Pancreas (tissue), 10 donors: ENCODE data around the gene PNPLA3. TPM values are rescaled to one million over a fixed set of nuclear protein-coding genes. Genes with fewer than 3 reads are reported as not detected.

Experiments
- ATAC-seq, 4 donors: fragments of 200-7000 bp; cut with Tn5 transposase; one replicate each; pipeline versions ENCODE4 v1.8.0 to v1.9.1; 2020; ENCODE audit warnings: mild to moderate bottlenecking in 4 of 4, moderate library complexity in 4 of 4
- DNase-seq, 6 donors: peaks; one replicate each; pipeline ENCODE4 v3.0.0-alpha.2; 2020
- FAIRE-seq: peaks from 2 replicates; lab custom pipeline; 2012; peaks lifted over from hg19 to GRCh38; lab: Jason Lieb, UNC
- H3K27ac ChIP-seq, 4 donors: fragments of 200-600 bp; sonication (generic); 1 replicate in 3 of 4; 2 replicates in 1 of 4; pipeline versions ENCODE4 v1.5.0 to v1.8.0; 2020
- H3K27me3 ChIP-seq, 4 donors: fragments of 200-600 bp; one replicate each; pipeline ENCODE4 v1.8.0; 2021
- H3K36me3 ChIP-seq, 3 donors: fragments of 200-600 bp; sonication (generic) in 1 of 3; one replicate each; pipeline versions ENCODE4 v1.5.0 to v1.8.0; 2020 to 2021
- H3K4me1 ChIP-seq, 3 donors: fragments of 200-600 bp; one replicate each; pipeline ENCODE4 v1.8.0; 2021
- H3K4me3 ChIP-seq, 4 donors: fragments of 200-600 bp; sonication (generic) in 2 of 4; one replicate each; pipeline versions ENCODE4 v1.5.0 to v1.8.0; 2020 to 2021
- H3K9me3 ChIP-seq, 4 donors: fragments of 200-600 bp; one replicate each; pipeline ENCODE4 v1.8.0; 2021
- WGBS, 2 donors: extraction: QIAGEN DNeasy Blood & Tissue Kit; methylation state at CpG; one replicate each; pipeline ENCODE4 v1.1.7; 2013; 5-methylcytosine and 5-hydroxymethylcytosine counted together
- intact Hi-C, 3 donors: fragments of 100-400 bp; cut with DNase I; formaldehyde crosslinking; loops; one replicate each; pipeline versions ENCODE4 v1.11.1 to v1.14.2; 2022
- polyA plus RNA-seq, 2 donors: library from polyadenylated mRNA; stranded (reverse); fragments of 200-250 nt; gene quantifications; one replicate each; pipeline ENCODE4 v1.2.3, GENCODE V29; 2013
- total RNA-seq, 6 donors: library from RNA; stranded (reverse); fragmentation: NEBNext Ultra II Directional in 4 of 6; extraction: Animal tissue kit (Norgen Biotek cat#: 25700) in 4 of 6; gene quantifications; one replicate each; pipeline versions ENCODE4 v1.2.1 to v1.2.4, GENCODE V29; 2021 to 2023
- TF ChIP-seq, protein P1 (sequence below), 4 donors: fragments of 200-600 bp; sonication (generic) in 3 of 4; IDR thresholded peaks; one replicate each; pipeline versions ENCODE4 v1.5.0 to v1.8.0; 2021; ENCODE audit warnings: antibody characterized with exemption in 4 of 4
- donor health status: healthy with polysubstance abuse.
- donor health status: DM: no; HTN: no; CAD: no; lungs with moderate emphysema.
- donor health status: DM: no; HTN: no; CAD: no.
- donor health status: control.
- donor health status: control.
- donor health status: Bipolar disorder and iron deficiency.
- donor health status: DM: yes; HTN: yes; CAD: no.
- donor health status: DM: no; HTN: no; CAD: no.
- donor health status: DM: no; HTN: no; CAD: no.
- donor health status: DM: yes; HTN: yes; CAD: no.

Gene PNPLA3
- total and polyA plus RNA-seq, 8 donors = 0.07 to 0.70 (median 0.18) TPM; not detected in 2

DNA sequence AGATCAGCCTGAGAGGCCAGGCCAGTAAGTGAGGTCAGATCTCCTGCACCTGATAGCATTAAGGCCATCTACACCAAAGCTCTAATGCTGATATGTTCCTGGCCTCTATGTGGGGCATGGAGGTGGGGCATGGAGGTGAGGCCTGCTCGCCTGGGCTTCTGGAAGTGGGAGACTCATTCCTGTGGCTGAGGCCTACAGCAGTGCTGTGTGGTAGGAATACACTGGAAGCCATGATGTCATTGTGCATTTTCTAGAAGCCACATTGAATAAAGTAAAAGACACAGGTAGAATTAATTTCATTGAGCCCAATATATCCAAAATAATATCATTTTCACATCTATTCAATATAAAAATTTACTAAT is 2.7 kb downstream of the PNPLA3 start:
- no peaks in the 10 kb centered on the region for H3K4me1 ChIP-seq
- H3K9me3 ChIP-seq = no peaks in the 10 kb centered on the region
- WGBS, 2 donors = 76 to 88% methylated on average over 1 of the region's 1 CpG
- TF ChIP-seq, protein P1, sequence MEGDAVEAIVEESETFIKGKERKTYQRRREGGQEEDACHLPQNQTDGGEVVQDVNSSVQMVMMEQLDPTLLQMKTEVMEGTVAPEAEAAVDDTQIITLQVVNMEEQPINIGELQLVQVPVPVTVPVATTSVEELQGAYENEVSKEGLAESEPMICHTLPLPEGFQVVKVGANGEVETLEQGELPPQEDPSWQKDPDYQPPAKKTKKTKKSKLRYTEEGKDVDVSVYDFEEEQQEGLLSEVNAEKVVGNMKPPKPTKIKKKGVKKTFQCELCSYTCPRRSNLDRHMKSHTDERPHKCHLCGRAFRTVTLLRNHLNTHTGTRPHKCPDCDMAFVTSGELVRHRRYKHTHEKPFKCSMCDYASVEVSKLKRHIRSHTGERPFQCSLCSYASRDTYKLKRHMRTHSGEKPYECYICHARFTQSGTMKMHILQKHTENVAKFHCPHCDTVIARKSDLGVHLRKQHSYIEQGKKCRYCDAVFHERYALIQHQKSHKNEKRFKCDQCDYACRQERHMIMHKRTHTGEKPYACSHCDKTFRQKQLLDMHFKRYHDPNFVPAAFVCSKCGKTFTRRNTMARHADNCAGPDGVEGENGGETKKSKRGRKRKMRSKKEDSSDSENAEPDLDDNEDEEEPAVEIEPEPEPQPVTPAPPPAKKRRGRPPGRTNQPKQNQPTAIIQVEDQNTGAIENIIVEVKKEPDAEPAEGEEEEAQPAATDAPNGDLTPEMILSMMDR (IDR thresholded peaks at IDR 0.05) = no peak
- no peak for DNase-seq
- no peaks in the 10 kb centered on the region for H3K36me3 ChIP-seq
- intact Hi-C loops = no loop called here
- no peak overlapping the region for H3K27ac ChIP-seq
- no peak overlapping the region for H3K4me3 ChIP-seq
- ATAC-seq = no peak
- H3K27me3 ChIP-seq = no peaks in the 10 kb centered on the region
- FAIRE-seq = no peak

DNA sequence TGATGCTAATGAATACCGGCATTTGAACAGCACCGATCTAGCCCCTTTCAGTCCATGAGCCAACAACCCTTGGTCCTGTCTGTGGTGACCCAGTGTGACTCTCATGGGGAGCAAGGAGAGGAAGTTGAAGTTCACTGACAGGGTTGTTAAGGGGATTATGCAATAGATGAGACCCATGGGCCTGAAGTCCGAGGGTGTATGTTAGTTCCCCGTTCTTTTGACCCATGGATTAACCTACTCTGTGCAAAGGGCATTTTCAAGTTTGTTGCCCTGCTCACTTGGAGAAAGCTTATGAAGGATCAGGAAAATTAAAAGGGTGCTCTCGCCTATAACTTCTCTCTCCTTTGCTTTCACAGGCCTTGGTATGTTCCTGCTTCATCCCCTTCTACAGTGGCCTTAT is 4.9 kb downstream of the PNPLA3 start:
- ATAC-seq (peak in 1 of 4 donors; percentile 12), FAIRE-seq (no peak), DNase-seq (no peak)
- WGBS, 2 donors = 57 to 78% methylated on average over 5 of the region's 5 CpGs
- intact Hi-C loops = no loop called here
- Histone ChIP-seq H3K27ac (no peak overlapping the region), H3K4me1 (no peaks in the 10 kb centered on the region), H3K36me3 (no peaks in the 10 kb centered on the region), H3K4me3 (no peak overlapping the region), H3K9me3 (no peaks in the 10 kb centered on the region), H3K27me3 (no peaks in the 10 kb centered on the region)
- TF ChIP-seq, protein P1 (IDR thresholded peaks at IDR 0.05) = no peak

DNA sequence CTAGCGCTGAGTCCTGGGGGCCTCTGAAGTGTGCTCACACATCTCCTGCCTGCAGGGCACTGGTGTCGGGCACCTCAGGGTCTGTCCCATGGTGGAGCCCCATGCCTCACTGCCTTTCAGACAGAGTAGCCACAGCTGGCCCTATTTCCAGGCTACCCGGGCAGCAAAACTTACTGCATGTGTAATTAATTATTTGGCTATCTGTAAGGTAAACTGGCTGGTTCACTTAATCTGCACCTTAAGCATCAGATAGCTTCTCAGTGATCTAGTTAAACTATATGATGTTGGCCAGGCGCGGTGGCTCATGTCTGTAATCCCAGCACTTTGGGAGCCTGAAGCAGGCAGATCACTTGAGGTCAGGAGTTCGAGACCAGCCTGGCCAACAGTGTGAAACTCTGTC is 5.3 kb downstream of the PNPLA3 start:
- no peak for DNase-seq
- intact Hi-C loops = no loop called here
- Histone ChIP-seq H3K4me3 (no peak overlapping the region), H3K36me3 (no peaks in the 10 kb centered on the region), H3K27me3 (no peaks in the 10 kb centered on the region), H3K9me3 (no peaks in the 10 kb centered on the region), H3K27ac (no peak overlapping the region), H3K4me1 (no peaks in the 10 kb centered on the region)
- no peak for ATAC-seq
- TF ChIP-seq, protein P1 (IDR thresholded peaks at IDR 0.05) = no peak
- FAIRE-seq = no peak
- 66 to 83% methylated on average over 6 of the region's 6 CpGs for WGBS, 2 donors

DNA sequence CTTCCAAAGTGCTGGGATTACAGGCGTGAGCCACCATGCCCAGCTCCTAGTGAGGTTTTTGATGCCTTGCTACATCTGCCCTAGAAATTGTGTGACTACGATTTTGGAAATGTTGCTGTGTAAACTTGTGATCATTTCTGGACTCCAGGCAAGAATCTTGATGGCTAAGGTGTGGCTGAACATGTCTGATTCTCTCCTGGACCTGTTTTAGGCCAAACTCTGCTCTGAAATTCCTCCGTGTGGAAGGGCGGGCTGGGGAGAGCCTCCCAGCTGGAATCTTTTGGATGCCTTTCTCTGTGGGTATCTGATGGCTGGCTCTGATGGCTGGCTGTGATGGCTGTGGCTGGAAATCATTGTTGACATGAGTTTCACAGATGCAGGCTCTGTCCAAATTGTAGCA is 8.2 kb downstream of the PNPLA3 start:
- DNase-seq (no peak), ATAC-seq (no peak), FAIRE-seq (no peak)
- Histone ChIP-seq H3K36me3 (no peaks in the 10 kb centered on the region), H3K4me3 (no peak overlapping the region), H3K27ac (no peak overlapping the region), H3K9me3 (no peaks in the 10 kb centered on the region), H3K27me3 (no peaks in the 10 kb centered on the region), H3K4me1 (no peaks in the 10 kb centered on the region)
- 59 to 68% methylated on average over 4 of the region's 4 CpGs for WGBS, 2 donors
- intact Hi-C loops = no loop called here
- TF ChIP-seq, protein P1 (IDR thresholded peaks at IDR 0.05) = no peak

DNA sequence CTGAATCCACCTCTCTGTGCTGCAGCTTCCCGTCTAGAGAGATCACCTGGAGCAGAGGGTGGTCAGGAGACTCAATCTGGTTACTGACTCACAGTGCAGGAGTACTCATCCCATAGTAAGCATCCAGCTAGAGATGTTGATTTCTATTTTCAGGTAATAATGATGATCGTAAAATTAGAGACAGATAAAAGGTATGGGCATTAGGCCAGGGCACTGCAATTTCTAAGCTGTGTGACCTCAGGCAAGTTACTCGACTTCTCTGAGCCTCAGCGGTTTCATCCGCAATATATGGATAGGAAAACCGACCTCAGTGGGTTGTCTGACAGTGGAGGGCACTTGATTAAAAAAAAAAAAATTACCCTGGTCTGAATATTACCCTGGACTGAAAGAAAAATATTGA is 17.8 kb downstream of the PNPLA3 start:
- 61 to 72% methylated on average over 6 of the region's 6 CpGs for WGBS, 2 donors
- ATAC-seq = no peak
- Histone ChIP-seq H3K4me3 (no peak overlapping the region), H3K27ac (no peak overlapping the region), H3K9me3 (no peaks in the 10 kb centered on the region), H3K4me1 (no peaks in the 10 kb centered on the region), H3K27me3 (no peaks in the 10 kb centered on the region), H3K36me3 (no peaks in the 10 kb centered on the region)
- no peak for DNase-seq
- no peak for FAIRE-seq
- TF ChIP-seq, protein P1 (IDR thresholded peaks at IDR 0.05) = no peak
- intact Hi-C loops = no loop called here
